GM18505 (cell line): ENCODE measurements around the gene CKAP5.

Experiments
- ATAC-seq: cut with Tn5 transposase; IDR thresholded peaks from one replicate; pipeline ENCODE4 v1.9.1; 2021; ENCODE audit not compliant: unreplicated experiment
- POLR2A ChIP-seq: IDR thresholded peaks from 4 replicates; pipeline ENCODE4 v1.6.1; 2011; ENCODE audit warnings: borderline replicate concordance; ENCODE audit not compliant: insufficient read depth, insufficient read length; ENCODE audit errors: extremely low read depth

Gene CKAP5

GRCh38 chr11:46845740-46846509, at the start of gene CKAP5:
CKAP5 (minus strand) TSS chr11:46846280; CDS start chr11:46821231, 25,049 bp downstream.
- TF ChIP-seq POLR2A, result peak; percentile 71
- peak; percentile 94 for ATAC-seq

- TF ChIP-seq POLR2A, result no peak
- ATAC-seq, result no peak
These were observed 49.7 kb upstream of the CKAP5 start for GRCh38 chr11:46895821-46896220.

GRCh38 chr11:46894961-46895360, 48.9 kb upstream of the CKAP5 start:
- no peak for ATAC-seq
- TF ChIP-seq POLR2A, result no peak

- ATAC-seq, result no peak
- no peak for TF ChIP-seq POLR2A
These were observed 48.4 kb upstream of the CKAP5 start for GRCh38 chr11:46894506-46894905.

GRCh38 chr11:46892838-46893237, 46.8 kb upstream of the CKAP5 start:
- TF ChIP-seq POLR2A, result no peak
- no peak for ATAC-seq

- no peak for ATAC-seq
- no peak for TF ChIP-seq POLR2A
These were observed 46.0 kb upstream of the CKAP5 start for GRCh38 chr11:46892109-46892508.

- ATAC-seq, result no peak
- TF ChIP-seq POLR2A, result no peak
These were observed 44.6 kb upstream of the CKAP5 start for GRCh38 chr11:46890665-46891064.

GRCh38 chr11:46889689-46890475, 43.8 kb upstream of the CKAP5 start:
- no peak for ATAC-seq
- TF ChIP-seq POLR2A, result no peak

GRCh38 chr11:46889251-46889650, 43.2 kb upstream of the CKAP5 start:
- no peak for TF ChIP-seq POLR2A
- ATAC-seq, result no peak

GRCh38 chr11:46888636-46889035, 42.6 kb upstream of the CKAP5 start:
- no peak for TF ChIP-seq POLR2A
- ATAC-seq, result no peak

GRCh38 chr11:46886211-46886610, 40.1 kb upstream of the CKAP5 start:
- no peak for ATAC-seq
- TF ChIP-seq POLR2A, result no peak

GRCh38 chr11:46879056-46879585, 33.0 kb upstream of the CKAP5 start:
- no peak for ATAC-seq
- TF ChIP-seq POLR2A, result no peak

- TF ChIP-seq POLR2A, result no peak
These were observed 31.5 kb upstream of the CKAP5 start for GRCh38 chr11:46877580-46877979.

GRCh38 chr11:46876471-46876870, 30.4 kb upstream of the CKAP5 start:
- no peak for ATAC-seq
- no peak for TF ChIP-seq POLR2A

More at GRCh38 chr11:46877580-46877979, 31.5 kb upstream of the CKAP5 start:
- ATAC-seq, result no peak

GRCh38 chr11:46874586-46874985, 28.5 kb upstream of the CKAP5 start:
- no peak for TF ChIP-seq POLR2A
- ATAC-seq, result no peak

GRCh38 chr11:46868912-46869311, 22.8 kb upstream of the CKAP5 start:
- no peak for ATAC-seq

More at GRCh38 chr11:46868912-46869311, 22.8 kb upstream of the CKAP5 start:
- no peak for TF ChIP-seq POLR2A
